Neural cell (in vitro differentiated cells): ENCODE results near the gene LHB. TPM values are rescaled to one million over a fixed set of nuclear protein-coding genes. Genes with fewer than 3 reads are reported as not detected.
A peak's percentile ranks its signal among the peaks of the same experiment; 100 is the strongest.
"Not testable (repeated sequence)": the region's sequence is repeated elsewhere in the genome, so short reads cannot be mapped to it uniquely, and the experiment has no call there.

ENCODE experiments used
- H2AFZ ChIP-seq: fragments of 200-600, 300-800 bp; sonication (generic), shearing (Covaris generic); 2 replicates; pipeline ENCODE4 v1.6.0; 2014; ENCODE audit warnings: low read depth, mild to moderate bottlenecking, antibody characterized with exemption, low read length, moderate library complexity
- H3F3A ChIP-seq: fragments of 200-600 bp; shearing (Covaris generic); 2 replicates; pipeline ENCODE4 v1.6.1; 2016; ENCODE audit warnings: mild to moderate bottlenecking, moderate library complexity, mixed read lengths, antibody characterized with exemption, low read length; ENCODE audit not compliant: insufficient read depth, poor library complexity, severe bottlenecking
- H3K27ac ChIP-seq: fragments of 200-600, 300-800 bp; sonication (generic), shearing (Covaris generic); 2 replicates; pipeline ENCODE4 v1.5.1; 2014; ENCODE audit warnings: mild to moderate bottlenecking, low read length, moderate library complexity
- H3K27me3 ChIP-seq: fragments of 300-800, 200-600 bp; sonication (generic), shearing (Covaris generic); 2 replicates; pipeline ENCODE4 v1.6.0; 2014; ENCODE audit warnings: mild to moderate bottlenecking, low read depth, low read length, moderate library complexity; ENCODE audit not compliant: insufficient read depth
- H3K36me3 ChIP-seq: fragments of 300-800, 200-600 bp; sonication (generic), shearing (Covaris generic); 2 replicates; pipeline ENCODE4 v1.5.1; 2014; ENCODE audit warnings: mild to moderate bottlenecking, antibody characterized with exemption, low read length, moderate library complexity; ENCODE audit not compliant: insufficient read depth
- H3K4me2 ChIP-seq: fragments of 300-800, 200-600 bp; sonication (generic), shearing (Covaris generic); 2 replicates; pipeline ENCODE4 v1.6.0; 2014; ENCODE audit warnings: mild to moderate bottlenecking, low read length
- H3K4me3 ChIP-seq: fragments of 300-800, 200-600 bp; sonication (generic), shearing (Covaris generic); 2 replicates; pipeline ENCODE4 v1.5.1; 2014; ENCODE audit warnings: mild to moderate bottlenecking, low read length, moderate library complexity
- H3K79me2 ChIP-seq: fragments of 200-600 bp; shearing (Covaris generic); replicated peaks from 2 replicates; pipeline ENCODE4 v1.6.0; 2014; ENCODE audit warnings: mild to moderate bottlenecking, low read length, moderate library complexity; ENCODE audit not compliant: insufficient read depth
- H3K9ac ChIP-seq: fragments of 300-800, 200-600 bp; sonication (generic), shearing (Covaris generic); 2 replicates; pipeline ENCODE4 v1.6.1; 2016; ENCODE audit warnings: mild to moderate bottlenecking, low read length, mixed read lengths
- H3K9me2 ChIP-seq: fragments of 200-600 bp; shearing (Covaris generic); 2 replicates; pipeline ENCODE4 v1.6.1; 2016; ENCODE audit warnings: mild to moderate bottlenecking, low read length, mixed read lengths; ENCODE audit not compliant: insufficient read depth
- H3K9me3 ChIP-seq: fragments of 200-600, 300-800 bp; sonication (generic), shearing (Covaris generic); 2 replicates; pipeline ENCODE4 v1.6.1; 2016; ENCODE audit warnings: mild to moderate bottlenecking, mixed run types, low read length, moderate library complexity, mixed read lengths
- H4K20me1 ChIP-seq: fragments of 200-600 bp; shearing (Covaris generic); 2 replicates; pipeline ENCODE4 v1.6.1; 2016; ENCODE audit warnings: mild to moderate bottlenecking, mixed run types; ENCODE audit not compliant: insufficient read depth
- EP300 ChIP-seq: fragments of 450-650 bp; conservative IDR thresholded peaks from 2 replicates; pipeline ENCODE4 v1.6.1; 2014; ENCODE audit warnings: antibody characterized with exemption, mild to moderate bottlenecking, moderate library complexity; ENCODE audit not compliant: poor library complexity, severe bottlenecking
- EZH2 ChIP-seq: fragments of 200-600, 300-800 bp; shearing (Covaris generic), sonication (generic); IDR thresholded peaks from 2 replicates; pipeline ENCODE4 v1.6.1; 2014; ENCODE audit warnings: antibody characterized with exemption, low read length, borderline replicate concordance, mild to moderate bottlenecking; ENCODE audit not compliant: insufficient read depth, poor library complexity, severe bottlenecking
- MXI1 ChIP-seq: fragments of 450-650 bp; conservative IDR thresholded peaks from 2 replicates; pipeline ENCODE4 v1.6.1; 2014; ENCODE audit warnings: antibody characterized with exemption, mild to moderate bottlenecking; ENCODE audit not compliant: poor library complexity, severe bottlenecking
- RAD21 ChIP-seq: fragments of 450-650 bp; conservative IDR thresholded peaks from 2 replicates; pipeline ENCODE4 v1.6.1; 2014; ENCODE audit warnings: antibody characterized with exemption, mild to moderate bottlenecking, moderate library complexity
- SMC3 ChIP-seq: fragments of 450-650 bp; conservative IDR thresholded peaks from 2 replicates; pipeline ENCODE4 v1.6.1; 2014; ENCODE audit warnings: antibody characterized with exemption, mild to moderate bottlenecking, moderate library complexity; ENCODE audit not compliant: poor library complexity
- polyA plus RNA-seq: library from polyadenylated mRNA; depleted of rRNA; stranded (reverse); fragments of >200 nt; gene quantifications from 2 replicates; pipeline ENCODE4 v1.2.3, GENCODE V29; 2014
- TF ChIP-seq, protein P1 (sequence below): IDR thresholded peaks from 2 replicates; pipeline ENCODE4 v1.6.1; 2012; ENCODE audit warnings: borderline replicate concordance
- TF ChIP-seq, protein P2 (sequence below): fragments of 450-650 bp; IDR thresholded peaks from 2 replicates; pipeline ENCODE4 v1.5.1; 2014; ENCODE audit warnings: antibody characterized with exemption, mild to moderate bottlenecking, moderate library complexity; ENCODE audit not compliant: poor library complexity, severe bottlenecking

The LHB gene
- polyA plus RNA-seq, 1 donor from 2014 or later, result not detected

DNA sequence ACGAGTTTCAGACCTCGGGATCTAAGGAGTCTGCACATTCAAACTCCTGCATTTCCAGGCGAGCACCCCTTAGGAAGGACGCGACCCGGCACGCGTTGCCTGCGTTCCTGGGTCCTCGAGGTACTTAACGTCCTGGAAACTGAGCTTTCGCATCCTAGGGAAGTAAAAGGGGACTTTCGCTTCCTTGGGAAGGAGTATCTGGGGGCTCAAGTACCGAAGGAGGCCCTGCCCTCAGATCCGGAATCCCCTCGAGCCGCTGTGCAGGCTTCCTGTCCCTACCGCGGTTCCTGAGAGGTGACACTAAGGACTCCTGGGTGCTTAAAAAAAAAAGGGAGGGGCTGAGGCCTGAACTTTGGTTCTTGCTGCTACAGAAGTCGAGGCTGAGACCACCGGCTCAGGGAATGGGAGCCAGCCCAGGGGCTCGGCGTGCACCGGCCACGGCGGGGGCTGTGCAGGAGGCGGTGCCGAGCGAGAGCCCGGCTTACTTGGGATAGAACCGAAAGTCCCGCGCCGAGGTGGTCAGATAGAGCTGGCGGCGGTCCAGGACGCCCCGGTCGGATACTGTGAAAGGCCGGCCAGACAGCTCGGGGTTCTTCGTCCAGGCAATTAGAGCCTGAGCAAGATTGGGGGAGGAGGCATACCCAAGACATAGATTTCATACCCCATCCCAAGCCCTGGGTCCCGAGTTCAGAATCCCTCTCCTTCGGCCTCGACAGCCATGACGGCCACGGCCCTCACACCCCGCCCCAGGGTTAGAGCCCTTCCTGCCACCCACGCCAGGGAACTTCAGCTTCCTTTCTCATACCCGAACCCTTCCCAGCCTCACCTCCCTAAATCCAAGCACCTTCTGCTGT lies 1.7 kb upstream of the LHB start:
- not testable (repeated sequence) for H3K9me2 ChIP-seq, H3K79me2 ChIP-seq, H3K9me3 ChIP-seq, H3K27ac ChIP-seq, H3K4me2 ChIP-seq, H3F3A ChIP-seq, H4K20me1 ChIP-seq, H3K4me3 ChIP-seq, H3K9ac ChIP-seq, H3K36me3 ChIP-seq, H2AFZ ChIP-seq
- H3K27me3 ChIP-seq, result peaks cover 13% of the 10 kb centered on the region

DNA sequence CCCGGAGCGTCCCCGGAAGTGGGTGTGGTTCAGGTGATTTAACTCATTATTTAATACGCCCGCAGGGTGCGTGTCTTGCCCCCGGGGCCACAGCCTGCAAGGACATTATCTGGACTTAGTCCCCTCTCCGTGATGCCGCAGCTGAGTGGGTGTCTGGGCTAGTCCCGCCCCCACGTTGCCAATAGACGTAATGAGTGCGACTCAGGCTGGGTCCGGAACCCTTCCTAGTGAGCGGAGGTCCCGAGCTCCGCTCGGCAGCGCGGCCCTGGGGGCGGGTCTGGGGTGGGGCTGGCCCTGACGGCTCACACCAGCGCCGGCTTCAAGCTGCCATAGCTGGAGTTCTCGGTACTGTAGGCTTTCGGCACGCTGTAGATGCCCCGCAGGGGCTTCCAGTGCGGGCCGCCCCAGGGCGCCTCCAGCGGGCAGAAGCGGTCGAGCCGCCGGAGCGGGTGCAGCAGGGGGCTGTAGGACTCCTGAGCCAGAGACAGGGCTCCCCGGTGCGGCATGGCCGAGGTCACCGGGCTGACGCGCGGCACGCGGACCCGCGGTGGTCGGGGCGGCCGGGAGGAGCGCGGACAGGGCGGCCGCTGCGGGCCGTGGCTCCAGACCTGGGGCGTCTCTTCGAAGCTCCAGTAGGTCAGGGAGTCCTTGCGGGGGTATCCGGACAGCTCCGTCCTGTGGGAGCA lies 918 bp upstream of the LHB start:
- no peak overlapping the region for H3K4me2 ChIP-seq
- H3F3A ChIP-seq, result no peaks in the 10 kb centered on the region
- no peaks in the 10 kb centered on the region for H3K9me3 ChIP-seq
- H3K27me3 ChIP-seq, result peaks cover 13% of the 10 kb centered on the region
- TF ChIP-seq EZH2, result no peak
- TF ChIP-seq, protein P1, sequence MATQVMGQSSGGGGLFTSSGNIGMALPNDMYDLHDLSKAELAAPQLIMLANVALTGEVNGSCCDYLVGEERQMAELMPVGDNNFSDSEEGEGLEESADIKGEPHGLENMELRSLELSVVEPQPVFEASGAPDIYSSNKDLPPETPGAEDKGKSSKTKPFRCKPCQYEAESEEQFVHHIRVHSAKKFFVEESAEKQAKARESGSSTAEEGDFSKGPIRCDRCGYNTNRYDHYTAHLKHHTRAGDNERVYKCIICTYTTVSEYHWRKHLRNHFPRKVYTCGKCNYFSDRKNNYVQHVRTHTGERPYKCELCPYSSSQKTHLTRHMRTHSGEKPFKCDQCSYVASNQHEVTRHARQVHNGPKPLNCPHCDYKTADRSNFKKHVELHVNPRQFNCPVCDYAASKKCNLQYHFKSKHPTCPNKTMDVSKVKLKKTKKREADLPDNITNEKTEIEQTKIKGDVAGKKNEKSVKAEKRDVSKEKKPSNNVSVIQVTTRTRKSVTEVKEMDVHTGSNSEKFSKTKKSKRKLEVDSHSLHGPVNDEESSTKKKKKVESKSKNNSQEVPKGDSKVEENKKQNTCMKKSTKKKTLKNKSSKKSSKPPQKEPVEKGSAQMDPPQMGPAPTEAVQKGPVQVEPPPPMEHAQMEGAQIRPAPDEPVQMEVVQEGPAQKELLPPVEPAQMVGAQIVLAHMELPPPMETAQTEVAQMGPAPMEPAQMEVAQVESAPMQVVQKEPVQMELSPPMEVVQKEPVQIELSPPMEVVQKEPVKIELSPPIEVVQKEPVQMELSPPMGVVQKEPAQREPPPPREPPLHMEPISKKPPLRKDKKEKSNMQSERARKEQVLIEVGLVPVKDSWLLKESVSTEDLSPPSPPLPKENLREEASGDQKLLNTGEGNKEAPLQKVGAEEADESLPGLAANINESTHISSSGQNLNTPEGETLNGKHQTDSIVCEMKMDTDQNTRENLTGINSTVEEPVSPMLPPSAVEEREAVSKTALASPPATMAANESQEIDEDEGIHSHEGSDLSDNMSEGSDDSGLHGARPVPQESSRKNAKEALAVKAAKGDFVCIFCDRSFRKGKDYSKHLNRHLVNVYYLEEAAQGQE, result no peak
- TF ChIP-seq MXI1, result no peak
- TF ChIP-seq EP300, result no peak
- TF ChIP-seq, protein P2, sequence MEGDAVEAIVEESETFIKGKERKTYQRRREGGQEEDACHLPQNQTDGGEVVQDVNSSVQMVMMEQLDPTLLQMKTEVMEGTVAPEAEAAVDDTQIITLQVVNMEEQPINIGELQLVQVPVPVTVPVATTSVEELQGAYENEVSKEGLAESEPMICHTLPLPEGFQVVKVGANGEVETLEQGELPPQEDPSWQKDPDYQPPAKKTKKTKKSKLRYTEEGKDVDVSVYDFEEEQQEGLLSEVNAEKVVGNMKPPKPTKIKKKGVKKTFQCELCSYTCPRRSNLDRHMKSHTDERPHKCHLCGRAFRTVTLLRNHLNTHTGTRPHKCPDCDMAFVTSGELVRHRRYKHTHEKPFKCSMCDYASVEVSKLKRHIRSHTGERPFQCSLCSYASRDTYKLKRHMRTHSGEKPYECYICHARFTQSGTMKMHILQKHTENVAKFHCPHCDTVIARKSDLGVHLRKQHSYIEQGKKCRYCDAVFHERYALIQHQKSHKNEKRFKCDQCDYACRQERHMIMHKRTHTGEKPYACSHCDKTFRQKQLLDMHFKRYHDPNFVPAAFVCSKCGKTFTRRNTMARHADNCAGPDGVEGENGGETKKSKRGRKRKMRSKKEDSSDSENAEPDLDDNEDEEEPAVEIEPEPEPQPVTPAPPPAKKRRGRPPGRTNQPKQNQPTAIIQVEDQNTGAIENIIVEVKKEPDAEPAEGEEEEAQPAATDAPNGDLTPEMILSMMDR, result peak; percentile 38
- TF ChIP-seq RAD21, result no peak
- TF ChIP-seq SMC3, result no peak
- no peak overlapping the region for H3K27ac ChIP-seq
- no peak overlapping the region for H3K9ac ChIP-seq
- no peak overlapping the region for H3K4me3 ChIP-seq
- H2AFZ ChIP-seq, result no peak overlapping the region
- H3K36me3 ChIP-seq, result no peaks in the 10 kb centered on the region
- no peaks in the 10 kb centered on the region for H4K20me1 ChIP-seq
- H3K9me2 ChIP-seq, result no peaks in the 10 kb centered on the region
- no peaks in the 10 kb centered on the region for H3K79me2 ChIP-seq
